ENCODE results near the gene LARP4.

DNA sequence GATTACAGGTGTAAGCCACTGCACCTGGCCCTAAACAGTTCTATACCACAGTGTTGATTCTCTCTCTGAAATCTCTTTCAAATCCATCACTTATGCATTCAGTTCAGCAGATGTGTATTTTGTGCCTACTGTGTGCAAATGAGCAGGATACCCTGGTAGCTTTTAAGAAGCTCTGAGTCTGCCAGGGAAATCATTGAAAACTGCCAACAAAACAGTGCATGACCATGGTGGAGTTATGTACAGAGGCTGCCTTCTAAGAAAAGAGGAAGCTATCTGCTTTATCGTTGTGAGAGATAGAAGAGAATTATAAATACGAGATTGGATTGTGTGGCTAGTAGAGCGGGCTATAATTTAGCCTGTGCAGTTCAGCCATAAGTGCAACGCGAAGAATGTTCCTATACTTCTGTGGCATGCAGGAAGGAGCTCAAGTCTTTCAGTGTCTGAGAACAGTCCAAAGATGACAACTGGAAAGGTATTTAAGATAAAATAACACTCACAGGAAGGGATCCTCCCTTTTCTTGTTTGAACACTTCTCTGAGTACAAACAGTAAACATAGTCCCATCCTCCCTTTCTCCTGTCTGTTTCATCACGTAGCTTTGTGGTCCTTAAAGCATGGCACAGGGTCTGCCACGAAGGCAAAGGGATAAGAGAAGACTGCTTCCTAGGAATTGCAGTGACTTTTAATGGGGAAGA lies 108.4 kb downstream of the LARP4 start:
- TF ChIP-seq POLR2AphosphoS5 (IDR thresholded peaks at IDR 0.05; ENCODE audit: low read depth, low read length) (no peak), SIN3A (IDR thresholded peaks at IDR 0.05; ENCODE audit: borderline replicate concordance, insufficient read depth, low read depth, low read length) (no peak)
- TF ChIP-seq, protein P1, sequence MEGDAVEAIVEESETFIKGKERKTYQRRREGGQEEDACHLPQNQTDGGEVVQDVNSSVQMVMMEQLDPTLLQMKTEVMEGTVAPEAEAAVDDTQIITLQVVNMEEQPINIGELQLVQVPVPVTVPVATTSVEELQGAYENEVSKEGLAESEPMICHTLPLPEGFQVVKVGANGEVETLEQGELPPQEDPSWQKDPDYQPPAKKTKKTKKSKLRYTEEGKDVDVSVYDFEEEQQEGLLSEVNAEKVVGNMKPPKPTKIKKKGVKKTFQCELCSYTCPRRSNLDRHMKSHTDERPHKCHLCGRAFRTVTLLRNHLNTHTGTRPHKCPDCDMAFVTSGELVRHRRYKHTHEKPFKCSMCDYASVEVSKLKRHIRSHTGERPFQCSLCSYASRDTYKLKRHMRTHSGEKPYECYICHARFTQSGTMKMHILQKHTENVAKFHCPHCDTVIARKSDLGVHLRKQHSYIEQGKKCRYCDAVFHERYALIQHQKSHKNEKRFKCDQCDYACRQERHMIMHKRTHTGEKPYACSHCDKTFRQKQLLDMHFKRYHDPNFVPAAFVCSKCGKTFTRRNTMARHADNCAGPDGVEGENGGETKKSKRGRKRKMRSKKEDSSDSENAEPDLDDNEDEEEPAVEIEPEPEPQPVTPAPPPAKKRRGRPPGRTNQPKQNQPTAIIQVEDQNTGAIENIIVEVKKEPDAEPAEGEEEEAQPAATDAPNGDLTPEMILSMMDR (IDR thresholded peaks at IDR 0.05) = no peak
- TF ChIP-seq, protein P2, sequence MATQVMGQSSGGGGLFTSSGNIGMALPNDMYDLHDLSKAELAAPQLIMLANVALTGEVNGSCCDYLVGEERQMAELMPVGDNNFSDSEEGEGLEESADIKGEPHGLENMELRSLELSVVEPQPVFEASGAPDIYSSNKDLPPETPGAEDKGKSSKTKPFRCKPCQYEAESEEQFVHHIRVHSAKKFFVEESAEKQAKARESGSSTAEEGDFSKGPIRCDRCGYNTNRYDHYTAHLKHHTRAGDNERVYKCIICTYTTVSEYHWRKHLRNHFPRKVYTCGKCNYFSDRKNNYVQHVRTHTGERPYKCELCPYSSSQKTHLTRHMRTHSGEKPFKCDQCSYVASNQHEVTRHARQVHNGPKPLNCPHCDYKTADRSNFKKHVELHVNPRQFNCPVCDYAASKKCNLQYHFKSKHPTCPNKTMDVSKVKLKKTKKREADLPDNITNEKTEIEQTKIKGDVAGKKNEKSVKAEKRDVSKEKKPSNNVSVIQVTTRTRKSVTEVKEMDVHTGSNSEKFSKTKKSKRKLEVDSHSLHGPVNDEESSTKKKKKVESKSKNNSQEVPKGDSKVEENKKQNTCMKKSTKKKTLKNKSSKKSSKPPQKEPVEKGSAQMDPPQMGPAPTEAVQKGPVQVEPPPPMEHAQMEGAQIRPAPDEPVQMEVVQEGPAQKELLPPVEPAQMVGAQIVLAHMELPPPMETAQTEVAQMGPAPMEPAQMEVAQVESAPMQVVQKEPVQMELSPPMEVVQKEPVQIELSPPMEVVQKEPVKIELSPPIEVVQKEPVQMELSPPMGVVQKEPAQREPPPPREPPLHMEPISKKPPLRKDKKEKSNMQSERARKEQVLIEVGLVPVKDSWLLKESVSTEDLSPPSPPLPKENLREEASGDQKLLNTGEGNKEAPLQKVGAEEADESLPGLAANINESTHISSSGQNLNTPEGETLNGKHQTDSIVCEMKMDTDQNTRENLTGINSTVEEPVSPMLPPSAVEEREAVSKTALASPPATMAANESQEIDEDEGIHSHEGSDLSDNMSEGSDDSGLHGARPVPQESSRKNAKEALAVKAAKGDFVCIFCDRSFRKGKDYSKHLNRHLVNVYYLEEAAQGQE (IDR thresholded peaks at IDR 0.05; ENCODE audit: insufficient read depth in 1 of 2, low read depth in 2 of 2, low read length in 1 of 2) = no peak
